Activated effector memory CD4-positive, alpha-beta T cell treated with Interleukin-2 at 50 U/mL for 16 hours (primary cell): ENCODE data around the gene MORN1.

Source experiments
- DNase-seq: peaks from one replicate; pipeline ENCODE4 v3.0.0-alpha.2; 2020

MORN1 gene

DNA sequence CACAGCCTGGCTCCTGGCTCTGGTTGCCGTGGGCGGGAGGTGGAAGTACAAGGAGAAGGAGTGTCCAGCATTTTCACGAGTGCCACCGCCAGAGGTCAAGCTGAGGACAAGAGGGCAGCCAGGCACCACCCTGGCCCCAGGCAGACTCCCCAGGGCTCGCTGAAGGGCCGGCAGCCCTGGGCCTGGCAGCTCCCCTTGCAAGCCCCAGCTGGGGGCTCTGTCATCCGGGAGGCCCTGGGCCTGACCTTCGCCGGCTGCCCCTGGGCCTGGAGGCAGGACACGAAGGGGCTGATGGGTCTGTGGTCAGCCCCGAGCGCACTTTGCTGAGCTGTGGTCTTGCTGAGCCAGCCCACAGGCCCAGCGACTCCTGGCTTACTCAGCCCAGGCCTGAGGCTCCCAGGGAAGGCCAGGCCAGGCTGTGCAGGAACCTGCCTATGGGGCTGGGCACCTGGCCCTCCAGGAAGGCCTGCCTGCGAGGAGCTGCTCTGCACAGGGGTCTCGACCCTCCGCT, 74.8 kb downstream of the MORN1 start:
- no peak for DNase-seq

DNA sequence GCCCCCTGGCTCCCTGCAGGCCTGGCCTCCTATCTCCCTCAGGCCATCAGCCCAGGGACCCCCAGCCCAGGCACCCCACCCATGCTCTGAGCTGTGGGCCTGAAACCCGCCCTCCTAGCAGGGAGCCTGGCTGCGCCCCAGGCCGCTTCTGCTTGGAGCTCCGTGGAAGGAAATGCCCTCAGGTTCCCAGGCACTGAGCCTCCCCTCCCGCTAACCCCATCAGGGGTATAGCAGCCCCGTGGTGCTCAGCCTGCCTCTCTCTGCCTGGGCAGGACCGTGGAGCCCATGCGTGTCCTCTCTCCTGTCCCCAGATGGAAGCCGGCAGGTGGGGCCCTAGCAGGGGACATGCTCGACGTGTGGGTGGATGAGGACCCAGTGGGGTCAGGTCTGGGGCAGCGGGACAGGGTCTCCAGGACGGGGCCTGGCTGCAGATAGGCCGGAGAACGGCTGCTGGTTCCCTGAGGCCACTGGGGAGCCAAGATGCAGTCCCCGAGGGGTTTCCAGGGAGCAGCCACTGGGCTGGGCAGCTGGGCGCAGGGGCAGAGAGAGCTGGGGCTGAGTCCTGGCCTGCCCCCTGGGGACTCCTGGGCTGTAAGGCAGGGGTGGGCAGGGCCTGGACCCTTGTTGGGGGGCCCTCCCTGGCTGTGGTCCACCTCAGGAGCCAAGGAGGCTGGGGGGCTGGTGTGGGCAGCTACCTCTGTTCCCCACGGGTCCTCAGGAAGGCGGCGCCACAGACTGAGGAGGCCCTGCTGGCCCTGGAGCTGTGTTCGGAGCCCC, 75.5 kb downstream of the MORN1 start:
- DNase-seq, result no peak

DNA sequence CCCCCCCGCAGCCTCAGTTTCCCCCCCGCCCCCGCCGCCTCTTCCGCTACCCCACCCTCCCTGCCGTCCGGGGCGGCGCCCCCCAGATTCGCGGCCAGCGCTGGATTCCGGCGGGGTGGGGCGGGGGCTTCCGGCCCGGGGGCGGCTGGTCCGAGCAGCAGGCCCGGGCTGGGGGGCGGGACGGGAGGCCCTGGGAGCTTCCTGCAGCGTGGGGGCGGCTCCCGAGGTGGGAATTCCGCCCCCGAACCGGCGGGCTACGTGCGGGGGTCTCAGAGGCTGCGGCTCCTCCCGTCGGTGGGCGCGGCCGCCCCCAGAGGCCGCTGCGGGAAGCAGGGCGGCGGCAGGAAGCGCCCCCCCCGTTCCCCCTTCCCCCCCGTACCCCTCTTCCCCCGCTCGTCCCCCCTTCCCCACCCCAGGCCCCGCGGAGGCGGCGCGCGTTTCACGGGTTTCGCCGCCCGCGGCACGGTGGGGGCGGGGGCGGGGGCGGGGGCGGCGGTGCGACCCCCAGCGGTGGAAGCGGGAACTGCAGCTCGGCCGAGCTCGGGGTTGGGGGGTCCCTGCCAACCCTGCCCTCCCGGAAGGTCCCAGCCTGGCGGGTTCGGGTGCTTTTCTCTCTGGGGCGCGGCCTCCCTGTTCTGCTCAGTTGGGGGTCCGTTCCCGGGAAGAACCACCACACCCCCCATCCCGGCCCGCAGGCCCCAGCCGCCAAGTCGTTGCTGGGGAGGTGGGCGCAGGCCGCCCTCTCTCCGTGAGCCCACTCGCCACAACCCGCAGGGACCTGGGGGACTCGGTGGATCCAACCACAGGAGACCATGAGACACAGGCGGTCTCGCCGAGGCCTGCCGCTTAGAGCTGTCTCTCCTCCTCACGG, 76.3 kb downstream of the MORN1 start:
- DNase-seq, result peak; percentile 55

DNA sequence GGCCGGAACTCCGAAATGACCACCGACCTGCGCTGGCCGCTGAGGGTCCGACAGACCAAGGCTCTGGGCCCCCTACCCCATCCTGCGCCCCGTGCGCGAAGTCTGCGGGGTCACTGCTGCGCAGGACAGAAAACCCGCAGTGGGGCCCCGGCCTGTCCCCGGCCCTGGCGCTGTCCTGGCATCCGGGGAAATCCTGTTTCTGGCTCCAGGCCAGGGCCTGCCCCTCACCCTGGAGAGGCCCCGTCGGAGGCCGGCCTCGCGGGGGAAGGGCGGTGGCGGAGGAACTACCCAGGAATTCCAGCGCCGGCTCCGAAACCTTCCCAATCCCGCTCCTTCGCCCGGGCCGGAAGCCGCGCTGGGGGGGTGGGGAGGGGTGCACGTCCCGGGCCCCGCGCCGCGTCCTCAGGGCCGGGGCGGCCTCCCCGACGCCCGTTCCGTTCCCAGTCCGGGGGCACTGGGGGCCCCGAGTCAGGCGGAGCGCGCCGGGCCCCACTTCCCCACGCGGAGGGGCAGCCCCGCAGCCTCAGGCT, 77.0 kb downstream of the MORN1 start:
- no peak for DNase-seq

GRCh38 chr1:2313651-2314261, 77.6 kb downstream of the MORN1 start:
- no peak for DNase-seq

- DNase-seq, result no peak
Observed at GRCh38 chr1:2312515-2313301, 78.6 kb downstream of the MORN1 start.

GRCh38 chr1:2312160-2312514, 79.2 kb downstream of the MORN1 start:
- DNase-seq, result no peak

- peak; percentile 49 for DNase-seq
Observed at GRCh38 chr1:2311184-2312032, 79.9 kb downstream of the MORN1 start.

- no peak for DNase-seq
Observed at GRCh38 chr1:2310332-2311183, 80.8 kb downstream of the MORN1 start.

- no peak for DNase-seq
Observed at GRCh38 chr1:2308844-2309243, 82.5 kb downstream of the MORN1 start.

DNA sequence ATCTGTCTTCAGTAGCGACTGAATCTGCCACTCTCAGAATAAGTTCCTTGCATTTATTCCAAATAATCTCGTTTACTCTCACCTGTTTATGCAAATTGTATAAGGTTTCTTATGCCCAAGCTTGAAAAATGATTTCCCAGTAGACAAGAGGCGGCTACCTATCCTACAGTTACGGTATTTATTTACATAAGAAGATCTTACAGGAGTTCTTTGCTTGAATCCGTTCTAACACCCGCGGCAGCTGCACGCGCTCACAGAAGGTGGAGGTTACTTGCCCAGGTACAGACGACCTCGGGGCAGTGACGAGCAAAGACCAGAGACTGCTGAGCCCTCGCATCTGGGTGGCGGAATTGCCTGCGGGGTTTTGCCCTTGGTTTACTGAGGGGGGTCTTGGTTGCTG, 83.4 kb downstream of the MORN1 start:
- no peak for DNase-seq

- no peak for DNase-seq
Observed at GRCh38 chr1:2307064-2307605, 84.2 kb downstream of the MORN1 start.

GRCh38 chr1:2306151-2306978, 85.0 kb downstream of the MORN1 start:
- DNase-seq, result no peak

DNA sequence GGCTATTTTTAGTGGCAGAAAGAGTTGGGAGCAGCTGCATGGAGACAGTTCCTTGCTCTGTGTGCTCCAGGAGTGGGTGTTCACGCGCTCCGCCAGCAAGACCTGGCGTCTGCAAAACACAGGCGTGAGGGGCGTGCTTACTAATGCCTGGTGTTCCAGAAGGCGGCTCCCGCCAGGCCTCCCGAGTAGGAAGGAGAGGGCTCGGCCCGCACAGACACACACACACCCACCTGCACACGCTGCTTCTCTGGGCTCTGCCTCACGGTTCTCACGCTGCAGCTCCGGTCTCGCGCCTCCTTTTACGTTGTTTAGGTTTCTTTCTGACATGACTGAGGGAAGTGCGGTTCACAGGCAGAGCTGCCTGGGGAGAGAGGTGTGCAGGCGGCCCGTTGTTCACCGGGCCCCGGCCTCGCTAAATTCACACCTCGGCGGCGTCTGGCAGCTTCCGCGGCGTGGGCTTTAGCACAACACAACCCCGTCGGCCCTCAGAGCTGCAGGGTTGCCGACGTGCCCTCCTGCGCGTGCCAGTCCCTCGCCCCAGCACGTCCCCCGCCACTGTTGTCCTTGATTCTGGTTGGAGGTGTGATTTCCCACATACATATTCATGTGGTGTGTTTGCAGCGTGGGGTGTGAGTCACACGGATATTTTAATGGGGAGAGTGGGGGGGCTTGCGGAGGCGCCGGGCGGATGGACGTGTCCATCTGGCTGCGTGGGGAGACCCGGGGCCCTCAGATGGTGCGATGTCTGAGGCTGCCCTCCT, 86.3 kb downstream of the MORN1 start:
- DNase-seq, result no peak

- no peak for DNase-seq
Observed at GRCh38 chr1:2304282-2304681, 87.1 kb downstream of the MORN1 start.

DNA sequence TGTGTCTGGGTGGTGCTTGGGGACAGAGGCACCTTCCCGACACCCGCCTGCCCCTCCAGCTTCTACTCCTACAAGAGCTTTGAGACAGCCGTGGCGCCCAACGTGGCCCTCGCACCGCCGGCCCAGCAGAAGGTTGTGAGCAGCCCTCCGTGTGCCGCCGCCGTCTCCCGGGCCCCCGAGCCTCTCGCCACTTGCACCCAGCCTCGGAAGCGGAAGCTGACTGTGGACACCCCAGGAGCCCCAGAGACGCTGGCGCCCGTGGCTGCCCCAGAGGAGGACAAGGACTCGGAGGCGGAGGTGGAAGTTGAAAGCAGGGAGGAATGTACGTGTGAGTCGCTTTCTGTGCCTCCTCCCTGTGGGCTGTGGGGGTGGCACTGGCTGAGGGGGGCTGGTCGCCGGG, 87.6 kb downstream of the MORN1 start:
- DNase-seq, result no peak

DNA sequence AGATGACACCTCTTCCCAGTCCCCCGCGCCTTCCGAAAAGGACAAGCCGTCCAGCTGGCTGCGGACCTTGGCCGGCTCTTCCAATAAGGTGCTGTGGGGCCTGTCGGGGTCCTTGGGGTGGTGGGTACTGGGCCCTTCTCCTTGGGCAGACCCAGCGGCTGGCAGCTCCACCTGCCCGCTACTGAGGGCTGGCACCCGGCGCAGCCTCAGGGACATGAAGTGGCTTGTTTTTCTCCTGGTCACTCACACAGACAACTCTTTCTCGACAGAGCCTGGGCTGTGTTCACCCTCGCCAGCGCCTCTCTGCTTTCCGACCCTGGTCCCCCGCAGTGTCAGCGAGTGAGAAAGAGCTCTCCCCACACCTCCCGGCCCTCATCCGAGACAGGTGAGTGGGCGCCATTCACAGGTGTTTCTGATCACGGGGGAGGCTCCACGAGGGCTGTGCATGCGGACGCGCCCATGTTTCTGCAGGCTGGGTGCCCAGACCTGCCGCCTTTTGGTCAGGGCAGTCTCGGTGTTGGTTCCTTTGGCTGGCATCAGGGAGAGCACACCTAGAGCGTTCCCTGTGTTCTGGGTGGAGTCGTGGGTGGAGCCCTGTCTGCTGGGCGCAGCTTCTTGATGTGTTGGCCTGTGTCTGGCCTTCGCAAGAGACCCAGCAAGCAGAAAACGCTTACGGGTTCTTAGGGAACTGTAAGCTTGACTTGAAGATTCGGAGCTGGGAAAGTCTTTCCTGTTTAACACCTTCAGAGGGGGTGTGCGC, 88.2 kb downstream of the MORN1 start:
- DNase-seq, result no peak
